Measurements from ENCODE around the gene ZNF667. TPM values are rescaled to one million over a fixed set of nuclear protein-coding genes. Genes with fewer than 3 reads are reported as not detected.

ZNF667 gene
- total RNA-seq, 1 donor from 2014 or later = 13.4 TPM

- peak; percentile 92 for DNase-seq (ENCODE audit: low read depth)
Observed at GRCh38 chr19:56393119-56394012, 83.8 kb downstream of the ZNF667 start, which contains the start of gene ZNF582. Gene ZNF582 (minus strand): TSS chr19:56393534. CDS start chr19:56391752, 1,782 bp downstream.

Other genes starting within 250 kb of the ZNF667 start
- gene EDDM13, start 204.6 kb downstream of the ZNF667 start, total RNA-seq = not detected in 2 replicates
- gene ZSCAN5A, start 162.5 kb downstream of the ZNF667 start, total RNA-seq = 4.7 and 5.7 TPM in 2 replicates
- 1.2 and 4.2 TPM in 2 replicates for gene ZNF582, start 83.8 kb downstream of the ZNF667 start, total RNA-seq
- gene ZNF583, start 73.0 kb downstream of the ZNF667 start, total RNA-seq = 4.0 and 7.2 TPM in 2 replicates
- 2.1 and 10.1 TPM in 2 replicates for gene ZNF471, start 30.5 kb upstream of the ZNF667 start, total RNA-seq
- 8.7 and 10.9 TPM in 2 replicates for gene ZFP28, start 61.6 kb upstream of the ZNF667 start, total RNA-seq
- gene ZNF470, start 90.1 kb upstream of the ZNF667 start, total RNA-seq = 3.8 and 8.2 TPM in 2 replicates
- 7.5 and 15.8 TPM in 2 replicates for gene ZNF71, start 118.0 kb upstream of the ZNF667 start, total RNA-seq
- 0.30 TPM in 1 of 2 replicates, not detected in the other for gene SMIM17, start 165.8 kb upstream of the ZNF667 start, total RNA-seq
- gene ZNF835, start 194.4 kb upstream of the ZNF667 start, total RNA-seq = 0.69 and 2.0 TPM in 2 replicates